Vagina (tissue), 2 donors: ENCODE results near the gene DDX11.
"Not testable (repeated sequence)": the region's sequence is repeated elsewhere in the genome, so short reads cannot be mapped to it uniquely, and the experiment has no call there.

Source experiments
- CTCF ChIP-seq, 3 experiments: fragments of 450-650 bp in 2 of 3; fragments of 200-600 bp in 1 of 3; sonication (generic) in 1 of 3; IDR thresholded peaks; one replicate each; pipeline ENCODE4 v1.5.1; 2017 to 2019; ENCODE audit warnings: antibody characterized with exemption in 3 of 3, mild to moderate bottlenecking in 2 of 3, moderate library complexity in 2 of 3
- POLR2A ChIP-seq, 2 donors: fragments of 450-650 bp; IDR thresholded peaks; one replicate each; pipeline ENCODE4 v1.6.1; 2017; ENCODE audit warnings: antibody characterized with exemption in 2 of 2, mild to moderate bottlenecking in 2 of 2, moderate library complexity in 2 of 2
- POLR2AphosphoS5 ChIP-seq, 2 donors: sonication (generic); formaldehyde crosslinking; IDR thresholded peaks; one replicate each; pipeline ENCODE4 v1.9.0; 2017; ENCODE audit warnings: antibody characterized with exemption in 2 of 2, mild to moderate bottlenecking in 2 of 2, low read depth in 1 of 2; ENCODE audit not compliant: insufficient read depth in 1 of 2

- TF ChIP-seq CTCF (IDR thresholded peaks at IDR 0.05); POLR2A (IDR thresholded peaks at IDR 0.05); POLR2AphosphoS5 (IDR thresholded peaks at IDR 0.05; ENCODE audit: insufficient read depth in 1 of 2, low read depth in 1 of 2): not testable (repeated sequence)
Measured at GRCh38 chr12:31098363-31098762, 24.7 kb downstream of the DDX11 start.
